Kidney epithelial cell (primary cell): ENCODE results near the gene BMPER. TPM values are rescaled to one million over a fixed set of nuclear protein-coding genes. Genes with fewer than 3 reads are reported as not detected.

ENCODE experiments used
- DNase-seq: peaks from one replicate; pipeline ENCODE4 v3.0.0-alpha.2; 2010; ENCODE audit warnings: low read depth
- H3K27me3 ChIP-seq: 2 replicates; pipeline ENCODE4 v1.6.0; 2011; ENCODE audit warnings: low read length; ENCODE audit not compliant: control insufficient read depth, insufficient read depth
- H3K36me3 ChIP-seq: 2 replicates; pipeline ENCODE4 v1.5.1; 2011; ENCODE audit warnings: low read length; ENCODE audit not compliant: control insufficient read depth, insufficient read depth
- H3K4me3 ChIP-seq: 2 replicates; pipeline ENCODE4 v1.5.1; 2011; ENCODE audit warnings: low read depth, mild to moderate bottlenecking, control low read depth, low read length
- total RNA-seq: library from RNA; depleted of rRNA; stranded (reverse); fragments of >200 nt; gene quantifications from 2 replicates; pipeline ENCODE4 v1.2.3, GENCODE V29; 2015
- TF ChIP-seq, protein P1 (sequence below): IDR thresholded peaks from 2 replicates; pipeline ENCODE4 v1.5.1; 2011; ENCODE audit warnings: mild to moderate bottlenecking, moderate library complexity, low read length, control low read depth, inconsistent platforms; ENCODE audit not compliant: insufficient read depth, poor library complexity, severe bottlenecking

Gene BMPER
- total RNA-seq, 1 donor from 2014 or later: 0.04 TPM

DNA sequence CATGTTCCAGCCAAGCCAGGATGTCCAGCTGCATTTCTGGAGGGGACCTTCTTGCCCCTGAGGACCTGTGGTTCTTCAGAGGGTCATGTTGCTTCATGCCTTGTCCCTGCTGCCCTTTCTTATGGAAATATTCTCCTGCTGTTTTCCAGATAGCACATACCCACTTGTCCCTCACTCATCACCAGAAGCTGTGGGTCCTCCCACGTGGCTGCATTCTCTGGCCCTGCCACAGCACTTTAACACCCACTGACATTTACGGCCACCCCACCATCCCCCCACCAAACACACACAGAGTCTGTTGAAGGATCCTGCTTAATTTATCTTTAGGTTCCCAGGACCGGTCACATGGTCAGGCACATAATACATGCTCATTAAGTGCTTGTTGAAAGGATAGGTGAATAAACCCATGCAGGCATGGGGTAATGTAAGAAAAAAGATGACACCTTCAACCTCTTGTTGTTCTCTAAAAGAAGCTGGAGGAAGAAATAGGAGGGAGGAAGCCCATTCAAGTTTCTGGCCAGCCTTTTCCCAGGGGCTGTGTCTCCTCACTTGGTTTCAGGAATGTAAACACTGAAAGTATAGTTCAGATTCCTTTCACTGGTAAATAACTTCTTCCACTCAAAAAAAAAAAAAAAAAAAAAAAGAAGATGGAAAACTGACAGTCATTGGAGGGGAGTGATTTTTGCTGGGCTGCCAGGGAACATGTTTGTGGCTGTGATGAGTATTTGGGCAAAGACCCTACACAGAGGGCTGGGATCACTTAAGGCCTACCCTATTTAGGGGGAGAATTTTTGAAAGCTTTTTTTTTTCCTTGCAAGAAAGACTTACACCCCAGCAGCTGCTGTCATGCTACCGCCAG is 19.8 kb upstream of the BMPER start:
- no peaks in the 10 kb centered on the region for H3K36me3 ChIP-seq
- DNase-seq: no peak
- TF ChIP-seq, protein P1, sequence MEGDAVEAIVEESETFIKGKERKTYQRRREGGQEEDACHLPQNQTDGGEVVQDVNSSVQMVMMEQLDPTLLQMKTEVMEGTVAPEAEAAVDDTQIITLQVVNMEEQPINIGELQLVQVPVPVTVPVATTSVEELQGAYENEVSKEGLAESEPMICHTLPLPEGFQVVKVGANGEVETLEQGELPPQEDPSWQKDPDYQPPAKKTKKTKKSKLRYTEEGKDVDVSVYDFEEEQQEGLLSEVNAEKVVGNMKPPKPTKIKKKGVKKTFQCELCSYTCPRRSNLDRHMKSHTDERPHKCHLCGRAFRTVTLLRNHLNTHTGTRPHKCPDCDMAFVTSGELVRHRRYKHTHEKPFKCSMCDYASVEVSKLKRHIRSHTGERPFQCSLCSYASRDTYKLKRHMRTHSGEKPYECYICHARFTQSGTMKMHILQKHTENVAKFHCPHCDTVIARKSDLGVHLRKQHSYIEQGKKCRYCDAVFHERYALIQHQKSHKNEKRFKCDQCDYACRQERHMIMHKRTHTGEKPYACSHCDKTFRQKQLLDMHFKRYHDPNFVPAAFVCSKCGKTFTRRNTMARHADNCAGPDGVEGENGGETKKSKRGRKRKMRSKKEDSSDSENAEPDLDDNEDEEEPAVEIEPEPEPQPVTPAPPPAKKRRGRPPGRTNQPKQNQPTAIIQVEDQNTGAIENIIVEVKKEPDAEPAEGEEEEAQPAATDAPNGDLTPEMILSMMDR: no peak
- no peak overlapping the region for H3K4me3 ChIP-seq
- H3K27me3 ChIP-seq: no peaks in the 10 kb centered on the region

DNA sequence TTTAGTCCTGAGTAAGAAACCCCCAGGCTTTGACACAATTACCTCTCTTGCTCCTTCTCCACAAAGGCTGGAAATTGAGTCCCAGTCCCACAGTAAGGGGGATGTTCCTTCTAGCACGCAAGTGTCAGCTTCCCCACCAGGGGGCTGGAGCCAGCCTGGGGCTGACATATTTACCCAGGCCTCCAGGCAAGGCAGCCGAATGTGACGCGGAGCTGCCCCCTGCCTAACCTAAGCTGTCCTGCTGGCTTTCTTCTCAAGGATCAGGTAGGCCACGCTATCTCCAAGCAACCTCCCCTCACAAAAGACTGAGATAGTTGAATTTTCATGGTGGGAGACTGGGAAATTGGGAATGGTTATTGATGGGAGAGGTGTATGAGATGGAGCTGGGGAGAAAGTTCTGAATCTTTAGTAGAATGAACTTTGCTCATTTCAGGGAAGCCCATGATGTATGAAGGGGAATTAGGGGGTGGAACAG is 19.2 kb upstream of the BMPER start:
- DNase-seq: no peak
- Histone ChIP-seq H3K36me3 (no peaks in the 10 kb centered on the region), H3K4me3 (no peak overlapping the region), H3K27me3 (no peaks in the 10 kb centered on the region)
- TF ChIP-seq, protein P1: peak; percentile 29

DNA sequence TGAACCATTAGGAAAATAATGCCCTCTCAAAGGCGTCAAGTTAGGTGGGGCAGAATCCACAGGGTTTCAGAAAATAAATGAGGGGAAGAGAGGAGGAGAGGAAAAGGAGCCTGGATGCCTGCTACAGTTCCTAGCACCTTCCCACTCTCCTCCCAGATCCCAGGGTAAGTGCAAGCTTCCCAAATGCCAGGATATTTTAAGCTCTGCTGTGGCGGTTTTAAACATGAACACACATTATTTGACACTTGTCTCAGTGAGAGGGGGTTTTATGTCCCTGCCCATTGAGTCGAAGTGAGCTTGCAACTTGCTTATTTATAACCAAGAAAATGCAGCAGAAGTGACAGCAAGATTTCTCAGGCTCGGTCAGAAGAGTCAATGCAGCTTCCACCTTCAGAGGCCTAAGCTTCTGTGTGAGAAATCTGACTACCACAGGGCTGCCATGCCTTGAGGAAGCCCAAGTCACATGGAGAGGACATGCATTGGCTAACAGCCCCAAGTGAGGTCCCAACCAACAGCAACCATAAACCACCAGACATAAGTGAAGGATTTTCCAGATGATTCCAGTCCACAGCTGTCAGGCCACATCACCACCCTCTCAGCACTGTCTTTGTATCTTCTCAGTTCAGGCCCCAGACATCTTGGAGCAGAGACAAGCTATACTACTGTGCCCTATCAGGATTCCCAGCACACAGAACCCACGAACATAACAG is 17.9 kb upstream of the BMPER start:
- H3K36me3 ChIP-seq: no peaks in the 10 kb centered on the region
- no peaks in the 10 kb centered on the region for H3K27me3 ChIP-seq
- no peak overlapping the region for H3K4me3 ChIP-seq
- TF ChIP-seq, protein P1: no peak
- no peak for DNase-seq

DNA sequence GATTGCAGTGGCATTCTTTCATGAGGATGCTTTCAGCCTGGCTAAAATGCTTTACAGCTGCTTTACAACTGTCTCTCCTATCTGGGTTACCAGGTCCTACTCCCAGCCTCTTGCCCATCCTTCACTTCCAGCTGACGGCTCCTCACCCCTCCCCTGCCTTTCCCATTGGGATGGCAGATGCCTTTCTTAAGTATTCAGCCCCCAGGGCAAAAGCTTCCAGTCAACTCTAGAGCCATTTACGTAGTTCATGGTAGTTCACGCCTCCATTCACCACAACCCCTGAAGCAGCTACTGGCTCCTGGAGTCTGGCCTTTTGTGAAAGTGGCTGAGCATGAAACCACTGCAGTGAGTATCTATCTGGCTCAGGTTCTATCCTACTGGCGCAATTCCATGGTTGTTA is 17.2 kb upstream of the BMPER start:
- H3K36me3 ChIP-seq: no peaks in the 10 kb centered on the region
- TF ChIP-seq, protein P1: no peak
- H3K4me3 ChIP-seq: no peak overlapping the region
- H3K27me3 ChIP-seq: no peaks in the 10 kb centered on the region
- DNase-seq: no peak

DNA sequence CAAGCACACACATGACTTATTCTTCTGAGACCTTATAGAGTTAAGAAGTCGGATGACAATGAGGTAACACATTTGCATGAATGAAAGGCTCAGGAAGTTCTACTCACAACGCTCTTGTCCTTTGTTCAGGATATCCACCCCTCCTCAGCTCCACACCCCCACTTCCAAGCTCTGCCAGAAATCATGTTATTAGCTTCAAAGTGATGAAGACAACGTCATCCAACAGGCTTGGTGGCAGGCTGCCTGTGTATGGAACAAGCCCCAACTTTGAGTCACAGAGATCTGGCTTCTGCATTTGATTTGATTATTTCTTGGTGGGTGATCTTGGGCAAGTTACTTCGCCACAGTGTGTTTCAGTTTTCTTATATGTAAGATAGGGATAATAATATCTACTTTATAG is 12.4 kb upstream of the BMPER start:
- Histone ChIP-seq H3K4me3 (no peak overlapping the region), H3K27me3 (no peaks in the 10 kb centered on the region), H3K36me3 (no peaks in the 10 kb centered on the region)
- no peak for DNase-seq
- TF ChIP-seq, protein P1: no peak
